Urinary bladder (tissue), 2 donors: Measurements from ENCODE around the gene TAS2R13. TPM values are rescaled to one million over a fixed set of nuclear protein-coding genes. Genes with fewer than 3 reads are reported as not detected.

Source experiments
- polyA plus RNA-seq: library from polyadenylated mRNA; stranded (reverse); fragments of 200-250 nt; gene quantifications from one replicate; pipeline ENCODE4 v1.2.3, GENCODE V29; 2013
- total RNA-seq: library from RNA; depleted of rRNA; stranded (reverse); fragments of >200 nt; gene quantifications from one replicate; pipeline ENCODE4 v1.2.3, GENCODE V29; 2014
- donor health status: healthy.

The TAS2R13 gene
- total and polyA plus RNA-seq, 2 donors: 14.3 TPM; not detected in 1

Other genes with a start within 250 kb of the TAS2R13 start
- 5.0 TPM for gene STYK1, start 235.5 kb downstream of the TAS2R13 start, total RNA-seq
- gene STYK1, start 235.5 kb downstream of the TAS2R13 start, polyA plus RNA-seq: 1.1 TPM
- gene YBX3, start 186.2 kb downstream of the TAS2R13 start, total RNA-seq: 100.0 TPM
- gene YBX3, start 186.2 kb downstream of the TAS2R13 start, polyA plus RNA-seq: 523 TPM
- not detected for gene TAS2R7, start 106.9 kb downstream of the TAS2R13 start, total RNA-seq
- not detected for gene TAS2R7, start 106.9 kb downstream of the TAS2R13 start, polyA plus RNA-seq
- 0.58 TPM for gene TAS2R8, start 102.3 kb downstream of the TAS2R13 start, total RNA-seq
- not detected for gene TAS2R8, start 102.3 kb downstream of the TAS2R13 start, polyA plus RNA-seq
- 0.37 TPM for gene TAS2R9, start 99.4 kb downstream of the TAS2R13 start, total RNA-seq
- not detected for gene TAS2R9, start 99.4 kb downstream of the TAS2R13 start, polyA plus RNA-seq
- 7.8 TPM for gene TAS2R10, start 83.2 kb downstream of the TAS2R13 start, total RNA-seq
- gene TAS2R10, start 83.2 kb downstream of the TAS2R13 start, polyA plus RNA-seq: not detected
- 4.4 TPM for gene PRR4, start 60.1 kb downstream of the TAS2R13 start, total RNA-seq
- 2.0 TPM for gene PRR4, start 60.1 kb downstream of the TAS2R13 start, polyA plus RNA-seq
- gene PRH1, start 25.3 kb downstream of the TAS2R13 start, total RNA-seq: 103 TPM
- 4.5 TPM for gene PRH1, start 25.3 kb downstream of the TAS2R13 start, polyA plus RNA-seq
- not detected for gene PRH2, start 19.7 kb upstream of the TAS2R13 start, total RNA-seq
- gene PRH2, start 19.7 kb upstream of the TAS2R13 start, polyA plus RNA-seq: not detected
- 20.3 TPM for gene TAS2R14, start 29.7 kb upstream of the TAS2R13 start, total RNA-seq
- 1.2 TPM for gene TAS2R14, start 29.7 kb upstream of the TAS2R13 start, polyA plus RNA-seq
- gene TAS2R50, start 77.3 kb upstream of the TAS2R13 start, total RNA-seq: 20.0 TPM
- not detected for gene TAS2R50, start 77.3 kb upstream of the TAS2R13 start, polyA plus RNA-seq
- 23.7 TPM for gene TAS2R20, start 88.7 kb upstream of the TAS2R13 start, total RNA-seq
- gene TAS2R20, start 88.7 kb upstream of the TAS2R13 start, polyA plus RNA-seq: 0.22 TPM
- gene TAS2R19, start 113.1 kb upstream of the TAS2R13 start, total RNA-seq: 24.5 TPM
- gene TAS2R19, start 113.1 kb upstream of the TAS2R13 start, polyA plus RNA-seq: 0.24 TPM
- 27.1 TPM for gene TAS2R31, start 121.8 kb upstream of the TAS2R13 start, total RNA-seq
- gene TAS2R31, start 121.8 kb upstream of the TAS2R13 start, polyA plus RNA-seq: 0.15 TPM
- gene TAS2R46, start 152.7 kb upstream of the TAS2R13 start, total RNA-seq: 11.7 TPM
- not detected for gene TAS2R46, start 152.7 kb upstream of the TAS2R13 start, polyA plus RNA-seq
- gene TAS2R43, start 182.8 kb upstream of the TAS2R13 start, total RNA-seq: 23.7 TPM
- gene TAS2R43, start 182.8 kb upstream of the TAS2R13 start, polyA plus RNA-seq: not detected
- 42.9 TPM for gene TAS2R30, start 225.1 kb upstream of the TAS2R13 start, total RNA-seq
- gene TAS2R30, start 225.1 kb upstream of the TAS2R13 start, polyA plus RNA-seq: not detected